Thyroid gland (tissue), 4 donors: ENCODE results near the gene TRIM56.

Experiments used
- POLR2A ChIP-seq, 2 donors: fragments of 450-650 bp; IDR thresholded peaks; one replicate each; pipeline ENCODE4 v1.6.1; 2017; ENCODE audit warnings: antibody characterized with exemption in 2 of 2, mild to moderate bottlenecking in 2 of 2, moderate library complexity in 1 of 2
- TF ChIP-seq, protein P1 (sequence below), 6 experiments: fragments of 200-600 bp in 3 of 6; fragments of 450-650 bp in 3 of 6; sonication (generic) in 3 of 6; IDR thresholded peaks; one replicate each; pipeline ENCODE4 v1.5.1; 2016 to 2019; ENCODE audit warnings: antibody characterized with exemption in 6 of 6, mild to moderate bottlenecking in 2 of 6, inconsistent platforms in 1 of 6, moderate library complexity in 1 of 6

DNA sequence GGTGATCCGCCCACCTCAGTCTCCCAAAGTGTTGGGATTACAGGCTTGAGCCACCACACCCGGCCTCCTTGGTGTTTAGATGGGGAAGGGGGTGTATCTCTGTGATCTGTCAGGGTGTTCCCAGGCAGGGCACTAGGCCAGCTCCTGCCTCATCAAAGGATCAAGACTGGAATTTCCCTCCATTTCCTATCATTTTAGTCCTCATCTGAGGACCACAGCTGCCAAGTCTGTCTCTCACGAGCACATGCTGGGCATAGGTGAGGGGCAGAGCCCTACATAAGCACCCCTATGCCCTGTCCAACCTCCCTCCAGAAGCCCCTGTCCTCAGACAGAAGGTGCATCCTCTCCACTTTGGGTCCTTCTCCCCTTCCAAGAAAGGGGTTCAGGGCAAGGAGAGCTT is 19.5 kb downstream of the TRIM56 start:
- TF ChIP-seq, protein P1, sequence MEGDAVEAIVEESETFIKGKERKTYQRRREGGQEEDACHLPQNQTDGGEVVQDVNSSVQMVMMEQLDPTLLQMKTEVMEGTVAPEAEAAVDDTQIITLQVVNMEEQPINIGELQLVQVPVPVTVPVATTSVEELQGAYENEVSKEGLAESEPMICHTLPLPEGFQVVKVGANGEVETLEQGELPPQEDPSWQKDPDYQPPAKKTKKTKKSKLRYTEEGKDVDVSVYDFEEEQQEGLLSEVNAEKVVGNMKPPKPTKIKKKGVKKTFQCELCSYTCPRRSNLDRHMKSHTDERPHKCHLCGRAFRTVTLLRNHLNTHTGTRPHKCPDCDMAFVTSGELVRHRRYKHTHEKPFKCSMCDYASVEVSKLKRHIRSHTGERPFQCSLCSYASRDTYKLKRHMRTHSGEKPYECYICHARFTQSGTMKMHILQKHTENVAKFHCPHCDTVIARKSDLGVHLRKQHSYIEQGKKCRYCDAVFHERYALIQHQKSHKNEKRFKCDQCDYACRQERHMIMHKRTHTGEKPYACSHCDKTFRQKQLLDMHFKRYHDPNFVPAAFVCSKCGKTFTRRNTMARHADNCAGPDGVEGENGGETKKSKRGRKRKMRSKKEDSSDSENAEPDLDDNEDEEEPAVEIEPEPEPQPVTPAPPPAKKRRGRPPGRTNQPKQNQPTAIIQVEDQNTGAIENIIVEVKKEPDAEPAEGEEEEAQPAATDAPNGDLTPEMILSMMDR (IDR thresholded peaks at IDR 0.05): no peak
- no peak for TF ChIP-seq POLR2A (IDR thresholded peaks at IDR 0.05)
